ENCODE data around the gene TMEM169.
"Not testable (repeated sequence)": the region's sequence is repeated elsewhere in the genome, so short reads cannot be mapped to it uniquely, and the experiment has no call there.

Gene TMEM169

DNA sequence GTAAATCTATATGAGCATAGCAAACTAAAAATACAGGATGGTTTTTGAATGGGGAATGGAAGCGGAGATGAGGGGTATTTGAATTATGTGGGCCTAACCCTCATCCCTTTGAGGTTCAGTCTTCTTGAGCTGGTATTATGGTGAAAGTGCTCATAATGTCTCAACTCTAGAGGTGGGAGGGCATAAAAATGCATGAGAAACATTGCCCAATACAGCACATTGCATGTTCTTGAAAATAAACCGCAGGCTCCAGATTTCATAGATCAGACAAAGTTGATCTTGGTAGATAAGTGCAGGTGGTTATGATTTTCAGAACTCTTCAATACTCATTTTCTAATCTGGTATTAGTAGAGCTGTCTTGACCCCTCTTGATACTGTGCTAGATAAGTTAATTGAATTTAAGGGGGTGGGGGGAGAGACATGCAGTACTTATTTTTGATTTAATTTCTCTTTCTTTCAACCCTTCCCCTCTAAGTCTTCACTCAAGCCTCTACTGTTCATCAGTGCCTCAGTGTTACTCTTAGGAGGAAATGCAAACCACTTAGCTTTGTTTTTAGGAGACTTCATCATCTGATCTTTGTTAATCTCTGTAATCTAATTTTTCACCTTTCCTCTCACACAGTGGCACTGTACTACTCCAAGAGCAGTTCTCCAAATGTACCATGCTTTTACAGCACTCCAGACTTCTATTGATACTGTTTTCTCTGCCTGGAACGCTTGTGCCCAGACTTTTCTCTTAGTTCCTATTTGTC is 49.6 kb downstream of the TMEM169 start:
- DNase-seq (ENCODE audit: low read depth in 2 of 2), result no peak

- DNase-seq (ENCODE audit: low read depth in 2 of 2), result no peak
Measured at GRCh38 chr2:216132585-216132984, 50.9 kb downstream of the TMEM169 start.

DNA sequence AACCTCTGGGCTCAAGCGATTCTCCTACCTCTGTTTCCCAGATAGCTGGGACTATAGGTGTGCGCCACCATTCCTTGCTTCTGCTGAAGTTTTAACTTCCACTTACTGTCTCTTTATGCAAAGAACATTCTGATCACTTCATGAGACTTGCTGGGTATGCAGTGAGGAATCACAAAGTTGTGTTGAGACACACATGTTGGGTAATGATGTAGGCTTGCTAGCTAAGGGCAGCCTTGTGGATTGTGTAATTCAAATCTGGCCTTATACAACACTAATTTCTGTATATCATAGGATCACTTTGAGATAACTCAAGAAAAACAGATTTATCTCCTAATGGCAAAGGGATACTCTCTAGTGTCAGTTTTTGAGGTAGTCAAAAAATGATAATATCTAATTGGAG is 51.7 kb downstream of the TMEM169 start:
- no peak for DNase-seq (ENCODE audit: low read depth in 2 of 2)

DNA sequence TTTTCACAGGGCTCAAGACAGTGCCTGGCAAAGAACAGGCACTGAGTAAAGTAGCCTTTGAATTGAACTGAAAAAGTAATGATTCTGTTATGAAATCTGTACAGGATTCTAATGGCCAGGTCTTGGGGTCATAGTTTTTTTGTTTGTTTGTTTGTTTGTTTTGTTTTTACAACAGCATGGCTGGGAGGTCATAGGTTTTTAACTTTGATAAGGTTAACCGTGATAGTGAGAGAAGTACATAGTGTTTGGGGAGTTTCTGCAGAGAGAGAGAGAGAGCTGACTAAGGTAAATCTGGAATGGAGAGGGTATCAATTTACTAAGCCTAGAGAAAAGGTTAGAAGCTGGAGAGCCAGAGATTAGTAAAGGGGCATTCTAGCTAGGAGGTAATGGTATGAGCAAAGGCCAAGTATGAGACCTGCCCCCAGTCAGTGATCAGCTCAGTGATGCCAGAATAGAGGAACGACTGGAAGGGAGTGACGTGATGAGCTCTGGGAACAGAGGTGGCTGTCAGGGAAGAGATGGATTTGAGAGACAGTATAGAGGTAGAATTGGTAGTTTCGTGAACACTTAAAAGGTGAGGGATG is 53.3 kb downstream of the TMEM169 start:
- DNase-seq (ENCODE audit: low read depth in 2 of 2), result no peak

GRCh38 chr2:216139884-216140283 is 58.2 kb downstream of the TMEM169 start:
- DNase-seq (ENCODE audit: low read depth in 2 of 2), result no peak

DNA sequence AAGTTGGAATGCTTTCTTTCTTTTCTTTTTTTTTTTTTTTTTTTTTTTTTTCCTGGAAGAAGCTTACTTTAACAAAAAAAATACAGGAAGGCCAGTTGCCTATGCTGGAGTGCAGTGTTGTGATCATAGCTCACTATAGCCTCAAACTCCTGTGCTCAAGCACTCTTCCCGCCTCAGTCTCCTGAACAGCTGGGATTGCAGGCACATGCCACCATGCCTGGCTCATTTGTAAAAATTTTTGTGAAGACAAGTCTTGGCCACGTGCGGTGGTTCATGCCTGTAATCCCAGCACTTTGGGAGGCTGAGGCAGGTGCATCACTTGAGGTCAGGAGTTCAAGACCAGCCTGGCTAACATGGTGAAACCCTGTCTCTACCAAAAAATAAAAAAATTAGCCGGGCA is 59.8 kb downstream of the TMEM169 start:
- DNase-seq (ENCODE audit: low read depth in 2 of 2), result not testable (repeated sequence)

DNA sequence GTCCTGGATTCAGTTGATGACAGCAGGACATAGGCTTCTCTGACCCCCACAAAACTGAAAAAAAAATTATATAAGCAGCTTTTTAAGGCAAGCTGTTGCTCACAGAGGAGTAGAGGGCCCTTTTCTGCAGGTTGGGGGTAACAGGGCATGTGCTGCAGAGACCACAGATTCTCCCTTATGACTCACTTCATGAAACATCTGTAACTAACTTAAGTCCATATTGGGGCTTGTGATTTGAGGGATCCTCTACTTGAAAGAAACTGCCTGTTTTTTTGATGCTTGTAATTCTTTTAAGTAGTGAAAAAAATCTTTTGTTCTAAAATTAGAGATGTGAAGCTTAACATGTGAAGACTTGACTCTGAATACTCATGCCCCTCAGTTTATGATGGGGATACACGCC is 60.8 kb downstream of the TMEM169 start:
- peak; percentile 77 to 79 for DNase-seq (ENCODE audit: low read depth in 2 of 2)

DNA sequence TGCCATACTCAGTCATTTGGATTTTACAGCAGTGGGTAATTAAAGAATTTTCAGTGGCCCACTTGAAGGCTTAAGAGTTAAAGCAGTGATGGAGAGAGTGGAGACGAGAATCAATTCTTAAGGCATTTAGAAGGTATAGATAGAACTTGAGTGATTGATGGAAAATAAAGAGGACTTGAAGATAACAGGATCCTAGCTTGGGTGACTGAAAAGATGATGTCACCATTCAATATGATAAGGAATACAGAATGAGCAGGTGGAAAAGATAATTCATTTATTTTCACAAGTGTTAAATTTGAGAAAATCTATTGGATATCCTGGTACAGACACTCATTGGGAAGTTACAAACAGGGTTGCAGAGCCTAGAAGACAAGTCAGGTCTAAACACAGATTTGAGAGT is 62.7 kb downstream of the TMEM169 start:
- DNase-seq (ENCODE audit: low read depth in 2 of 2), result no peak

- no peak for DNase-seq (ENCODE audit: low read depth in 2 of 2)
Measured at GRCh38 chr2:216144857-216145256, 63.1 kb downstream of the TMEM169 start.

GRCh38 chr2:216146573-216146972 is 64.9 kb downstream of the TMEM169 start:
- DNase-seq (ENCODE audit: low read depth in 2 of 2), result no peak

DNA sequence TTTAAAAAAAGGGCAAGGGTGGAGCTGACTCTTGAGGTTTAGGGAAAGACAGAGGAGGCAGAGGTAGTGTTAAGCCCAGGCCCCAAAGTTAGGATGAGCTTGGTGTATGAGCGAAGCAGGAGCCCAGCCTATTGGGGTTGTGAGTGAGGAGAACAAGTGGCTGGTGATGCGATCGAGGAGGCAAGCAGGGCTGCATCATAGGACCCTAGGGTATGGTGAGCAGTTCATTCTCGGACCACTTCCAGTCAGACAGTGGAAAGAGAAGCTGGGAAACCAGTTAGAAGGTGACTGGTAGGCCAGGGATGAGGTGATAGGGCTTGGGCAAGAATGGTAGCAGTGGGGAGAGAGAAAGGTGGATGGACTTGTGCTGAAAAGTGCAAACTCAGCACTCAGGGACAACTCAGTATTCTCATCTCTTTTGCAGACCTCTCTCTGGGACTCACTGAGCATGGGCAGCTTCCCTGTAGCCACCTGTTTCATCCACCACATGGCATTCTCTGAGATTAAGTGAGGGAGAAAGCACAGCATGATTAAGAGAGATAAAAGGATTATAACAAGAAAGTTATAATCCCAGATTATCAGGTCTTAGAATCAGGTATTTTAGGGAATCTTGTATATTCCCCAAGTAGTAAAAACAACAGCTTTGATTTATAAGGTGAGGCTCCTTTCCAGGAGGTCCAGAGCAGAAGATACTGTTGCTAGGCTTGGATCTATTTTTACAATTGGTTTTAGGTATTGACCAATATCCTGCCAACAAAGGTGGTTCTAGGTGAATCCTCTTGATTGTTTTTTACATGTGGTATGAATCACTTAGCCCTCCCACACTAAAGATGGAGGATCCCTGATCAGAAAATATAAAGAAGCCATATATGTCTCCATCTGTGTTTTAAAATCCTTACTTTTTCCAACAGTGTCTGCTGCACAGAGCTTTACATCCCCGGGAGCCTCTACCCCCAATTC is 65.7 kb downstream of the TMEM169 start:
- DNase-seq (ENCODE audit: low read depth in 2 of 2), result no peak

DNA sequence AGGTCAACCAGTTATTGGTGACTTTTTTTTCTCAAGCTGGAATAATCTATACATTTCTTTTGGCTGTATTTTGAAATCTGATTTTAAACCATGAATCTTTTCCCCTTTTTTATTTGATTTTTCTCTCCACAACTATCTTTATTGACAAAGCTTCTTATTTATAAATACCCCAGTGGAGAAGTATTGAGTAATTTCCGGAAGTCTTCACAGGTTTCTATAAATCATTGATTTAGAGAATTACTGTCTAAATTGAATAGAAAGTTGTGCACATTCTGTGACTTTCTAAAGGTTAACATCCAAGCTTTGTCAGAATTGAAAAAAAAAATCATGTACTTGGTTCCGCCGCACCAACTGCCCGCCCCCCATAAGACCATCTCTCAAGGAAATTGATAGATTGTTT is 67.3 kb downstream of the TMEM169 start:
- DNase-seq (ENCODE audit: low read depth in 2 of 2), result no peak

- DNase-seq (ENCODE audit: low read depth in 2 of 2), result no peak
Measured at GRCh38 chr2:216149741-216150140, 68.0 kb downstream of the TMEM169 start.

DNA sequence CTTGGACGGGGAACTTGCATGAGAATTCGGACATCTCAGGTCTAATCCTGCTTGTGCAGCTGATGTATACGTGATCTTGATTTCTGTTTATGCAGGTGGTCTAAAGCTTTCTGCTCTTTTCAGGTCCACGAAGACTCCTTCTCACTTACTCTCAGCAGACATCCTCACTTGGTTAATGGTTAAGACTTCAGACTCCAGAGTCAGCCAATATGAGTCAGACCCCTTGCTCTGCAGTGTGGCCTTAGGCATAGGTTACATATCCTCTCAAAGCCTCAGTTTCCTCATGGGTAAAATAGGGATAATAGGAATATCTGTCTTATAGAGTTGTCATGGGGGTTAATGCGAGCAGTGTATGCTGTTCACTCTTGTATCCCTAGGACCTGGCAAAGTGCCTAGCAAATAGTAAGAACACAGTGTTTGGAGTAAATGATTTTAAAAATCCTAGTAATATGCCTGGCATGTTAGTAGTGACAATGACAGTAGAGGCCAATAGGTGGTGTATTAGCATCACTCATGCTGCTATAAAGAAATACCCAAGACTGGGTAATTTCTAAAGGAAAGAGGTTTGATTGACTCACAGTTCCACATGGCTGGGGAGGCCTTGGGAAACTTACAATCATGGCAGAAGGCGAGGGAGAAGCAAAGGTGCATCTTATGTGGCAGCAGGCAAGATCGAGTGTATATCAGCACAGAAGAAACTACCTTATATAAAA is 69.8 kb downstream of the TMEM169 start:
- DNase-seq (ENCODE audit: low read depth in 2 of 2), result no peak

All from fibroblast of skin of left quadriceps (primary cell).